Natural killer cell (primary cell): ENCODE measurements around the gene GTPBP4. TPM values are rescaled to one million over a fixed set of nuclear protein-coding genes. Genes with fewer than 3 reads are reported as not detected.

Source experiments
- ATAC-seq, 3 donors: fragments of 150-1000 bp in 2 of 3; fragments of 200-7000 bp in 1 of 3; cut with Tn5 transposase; 1 replicate in 1 of 3; 2 replicates in 2 of 3; pipeline ENCODE4 v1.10.0; 2021; ENCODE audit warnings: mild to moderate bottlenecking in 2 of 3, moderate library complexity in 2 of 3
- DNase-seq, 2 donors: peaks; one replicate each; pipeline versions ENCODE4 v3.0.0 to v3.0.0-alpha.2; 2013 to 2021; ENCODE audit warnings: mixed read lengths in 1 of 2
- H3K27ac ChIP-seq: one replicate; pipeline ENCODE4 v1.5.1; 2013; ENCODE audit warnings: mild to moderate bottlenecking, low read length
- H3K27me3 ChIP-seq: one replicate; pipeline ENCODE4 v1.6.1; 2013; ENCODE audit warnings: low read length; ENCODE audit not compliant: control insufficient read depth, insufficient read depth
- H3K36me3 ChIP-seq: one replicate; pipeline ENCODE4 v1.6.1; 2013; ENCODE audit warnings: low read length; ENCODE audit not compliant: control insufficient read depth, insufficient read depth
- H3K4me1 ChIP-seq: one replicate; pipeline ENCODE4 v1.6.1; 2013; ENCODE audit warnings: low read length; ENCODE audit not compliant: control insufficient read depth, insufficient read depth
- H3K4me3 ChIP-seq: one replicate; pipeline ENCODE4 v1.5.1; 2013; ENCODE audit warnings: low read length
- H3K9me3 ChIP-seq: one replicate; pipeline ENCODE4 v1.6.1; 2013; ENCODE audit warnings: low read length; ENCODE audit not compliant: control insufficient read depth, insufficient read depth
- H3K27ac Mint-ChIP-seq, 2 donors: one replicate each; pipeline ENCODE4 v1.8.0; 2022; ENCODE audit warnings: mild to moderate bottlenecking in 2 of 2, mixed read lengths in 2 of 2, moderate library complexity in 1 of 2
- H3K27me3 Mint-ChIP-seq, 2 donors: one replicate each; pipeline ENCODE4 v1.8.0; 2022; ENCODE audit warnings: low read depth in 2 of 2, mixed read lengths in 2 of 2
- H3K36me3 Mint-ChIP-seq: one replicate; pipeline ENCODE4 v1.8.0; 2022; ENCODE audit warnings: mixed read lengths
- H3K4me1 Mint-ChIP-seq, 2 donors: one replicate each; pipeline ENCODE4 v1.8.0; 2022; ENCODE audit warnings: mixed read lengths in 2 of 2
- H3K4me3 Mint-ChIP-seq: one replicate; pipeline ENCODE4 v1.8.0; 2022; ENCODE audit warnings: mild to moderate bottlenecking, moderate library complexity, mixed read lengths
- H3K9me3 Mint-ChIP-seq, 2 donors: one replicate each; pipeline ENCODE4 v1.8.0; 2022; ENCODE audit warnings: mixed read lengths in 2 of 2
- WGBS: methylation state at CpG from one replicate; pipeline ENCODE4 v1.1.7; 2013; ENCODE audit warnings: missing lambda C conversion rate; ENCODE audit not compliant: insufficient coverage; 5-methylcytosine and 5-hydroxymethylcytosine counted together
- intact Hi-C: fragments of 100-400 bp; cut with micrococcal nuclease; formaldehyde crosslinking; loops from one replicate; pipeline ENCODE4 v1.14.2; 2022
- total RNA-seq, 4 donors: library from RNA; stranded (reverse); fragments of 120-200 nt in 1 of 4; gene quantifications; one replicate each; pipeline versions ENCODE4 v1.2.3 to v1.2.4, GENCODE V29; 2013 to 2022
- TF ChIP-seq, protein P1 (sequence below): fragments of 200-600 bp; IDR thresholded peaks from one replicate; pipeline ENCODE4 v1.8.0; 2022; ENCODE audit warnings: antibody characterized with exemption

Gene GTPBP4
- total RNA-seq, 3 donors from 2014 or later (not counting 1 experiment from before 2014, with no cell fraction given): 53.9 to 99.6 (median 72.5) TPM

DNA sequence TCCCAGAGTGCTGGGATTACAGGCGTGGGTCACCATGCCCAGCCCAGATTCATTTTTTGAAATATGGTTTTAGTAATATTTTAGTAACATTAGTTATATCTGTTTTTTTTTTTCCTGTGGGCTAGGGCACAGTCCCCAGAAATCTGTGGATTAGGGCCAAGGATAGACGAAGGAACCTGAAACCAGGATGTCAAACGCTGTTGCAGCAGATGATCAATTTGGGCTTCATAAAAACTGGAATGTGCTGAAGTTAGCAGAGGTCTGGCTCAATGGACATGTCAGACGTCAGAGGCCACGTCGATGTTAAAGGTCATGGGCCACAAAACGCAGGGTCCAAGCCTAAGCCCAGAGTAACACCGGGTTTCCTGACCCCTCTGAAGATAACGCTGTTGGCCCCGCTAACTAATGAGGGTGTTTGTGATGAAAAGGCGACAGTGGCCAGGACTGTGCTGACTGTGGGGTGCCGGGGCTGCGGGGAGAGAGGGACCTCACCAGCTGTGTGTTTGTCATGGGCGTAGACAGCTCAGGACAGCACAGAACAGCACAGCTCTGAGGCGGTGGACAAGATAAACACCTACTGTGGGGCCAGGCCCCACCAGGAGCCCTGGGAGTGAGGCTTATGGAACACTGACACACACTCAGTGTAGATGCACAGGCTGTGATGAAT is 23.8 kb upstream of the GTPBP4 start:
- Mint-ChIP-seq H3K9me3 (no peaks in the 10 kb centered on the region), H3K36me3 (no peaks in the 10 kb centered on the region), H3K4me1 (peaks cover 0 to 4% of the 10 kb centered on the region in 2 donors), H3K27me3 (peaks cover 13 to 19% of the 10 kb centered on the region in 2 donors), H3K27ac (no peak overlapping the region), H3K4me3 (no peak overlapping the region)
- intact Hi-C loops: no loop called here
- Histone ChIP-seq H3K4me3 (no peak overlapping the region), H3K9me3 (no peaks in the 10 kb centered on the region), H3K36me3 (no peaks in the 10 kb centered on the region), H3K27ac (no peak overlapping the region), H3K27me3 (no peaks in the 10 kb centered on the region), H3K4me1 (no peaks in the 10 kb centered on the region)
- whole genome bisulfite sequencing: 94% methylated on average over 15 of the region's 15 CpGs
- peak in 1 of 3 donors; percentile 7 for ATAC-seq
- no peak for DNase-seq
- TF ChIP-seq, protein P1, sequence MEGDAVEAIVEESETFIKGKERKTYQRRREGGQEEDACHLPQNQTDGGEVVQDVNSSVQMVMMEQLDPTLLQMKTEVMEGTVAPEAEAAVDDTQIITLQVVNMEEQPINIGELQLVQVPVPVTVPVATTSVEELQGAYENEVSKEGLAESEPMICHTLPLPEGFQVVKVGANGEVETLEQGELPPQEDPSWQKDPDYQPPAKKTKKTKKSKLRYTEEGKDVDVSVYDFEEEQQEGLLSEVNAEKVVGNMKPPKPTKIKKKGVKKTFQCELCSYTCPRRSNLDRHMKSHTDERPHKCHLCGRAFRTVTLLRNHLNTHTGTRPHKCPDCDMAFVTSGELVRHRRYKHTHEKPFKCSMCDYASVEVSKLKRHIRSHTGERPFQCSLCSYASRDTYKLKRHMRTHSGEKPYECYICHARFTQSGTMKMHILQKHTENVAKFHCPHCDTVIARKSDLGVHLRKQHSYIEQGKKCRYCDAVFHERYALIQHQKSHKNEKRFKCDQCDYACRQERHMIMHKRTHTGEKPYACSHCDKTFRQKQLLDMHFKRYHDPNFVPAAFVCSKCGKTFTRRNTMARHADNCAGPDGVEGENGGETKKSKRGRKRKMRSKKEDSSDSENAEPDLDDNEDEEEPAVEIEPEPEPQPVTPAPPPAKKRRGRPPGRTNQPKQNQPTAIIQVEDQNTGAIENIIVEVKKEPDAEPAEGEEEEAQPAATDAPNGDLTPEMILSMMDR: no peak

DNA sequence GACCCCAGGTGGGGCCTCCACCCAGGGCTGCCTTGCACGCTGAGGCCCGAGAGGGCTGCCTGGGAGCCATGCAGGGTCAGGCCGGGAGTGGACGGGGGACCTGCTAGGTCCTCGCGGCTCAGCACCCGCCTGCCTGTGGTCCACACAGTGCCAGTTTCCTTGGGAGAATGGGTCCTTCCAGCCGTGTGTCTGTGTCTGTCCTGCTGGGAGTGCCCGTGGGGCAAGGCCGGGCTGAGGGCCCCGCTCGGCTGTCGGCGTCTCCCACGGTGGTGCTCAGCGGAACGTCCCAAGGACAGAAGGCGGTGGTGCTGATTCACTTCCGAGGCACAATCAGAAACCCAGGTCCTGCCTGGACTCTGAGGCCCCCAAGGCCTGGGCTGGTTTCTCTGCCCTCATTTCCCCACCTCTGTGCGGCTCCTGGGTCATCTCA is 23.2 kb upstream of the GTPBP4 start:
- peaks cover 0 to 4% of the 10 kb centered on the region in 2 donors for H3K4me1 Mint-ChIP-seq
- Histone ChIP-seq H3K4me1 (no peaks in the 10 kb centered on the region), H3K36me3 (no peaks in the 10 kb centered on the region), H3K27ac (no peak overlapping the region), H3K4me3 (no peak overlapping the region), H3K9me3 (no peaks in the 10 kb centered on the region), H3K27me3 (no peaks in the 10 kb centered on the region)
- DNase-seq (no peak), ATAC-seq (peak in 1 of 3 donors; percentile 41)
- H3K36me3 Mint-ChIP-seq: no peaks in the 10 kb centered on the region
- TF ChIP-seq, protein P1: no peak
- H3K4me3 Mint-ChIP-seq: no peak overlapping the region
- intact Hi-C loops: no loop called here
- peaks cover 19 to 22% of the 10 kb centered on the region in 2 donors for H3K27me3 Mint-ChIP-seq
- H3K27ac Mint-ChIP-seq: no peak overlapping the region
- H3K9me3 Mint-ChIP-seq: no peaks in the 10 kb centered on the region
- WGBS: 95% methylated on average over 20 of the region's 20 CpGs

DNA sequence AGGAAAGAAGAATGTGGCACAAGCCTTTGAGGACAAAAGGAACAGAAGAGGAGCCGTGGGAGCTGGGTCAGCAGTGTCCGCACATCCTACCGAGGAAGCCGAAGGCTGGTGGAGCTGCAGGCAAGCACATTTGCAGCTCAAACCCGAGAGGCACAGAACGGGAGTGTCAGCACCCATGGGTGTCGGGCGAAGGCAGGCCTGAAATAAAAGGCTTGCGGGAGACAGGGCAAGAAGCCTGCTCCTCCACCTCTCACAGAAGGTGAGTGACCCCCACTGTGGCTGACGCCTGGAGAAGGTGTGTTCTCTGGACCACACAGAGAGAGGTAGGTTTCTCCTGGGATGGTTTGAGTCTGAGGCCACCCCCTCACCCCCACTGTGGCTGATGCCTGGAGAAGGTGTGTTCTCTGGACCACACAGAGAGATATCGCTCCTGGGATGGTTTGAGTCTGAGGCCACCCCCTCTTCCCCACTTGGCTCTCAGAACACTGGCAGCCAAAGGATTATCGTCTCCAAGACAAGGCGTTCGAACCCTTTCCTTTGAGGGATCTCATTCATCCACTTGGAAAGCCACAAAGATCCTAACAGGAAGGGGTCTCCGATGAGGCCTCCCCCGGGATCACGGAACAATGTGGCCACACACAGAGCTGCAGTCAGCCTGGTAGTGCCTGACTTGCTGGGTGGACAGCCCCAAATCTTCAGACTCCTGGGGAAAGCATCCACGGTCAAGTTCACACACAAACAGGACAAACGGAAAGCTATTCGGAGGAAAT is 21.6 kb upstream of the GTPBP4 start:
- 88% methylated on average over 19 of the region's 20 CpGs for WGBS
- H3K27ac ChIP-seq: no peak overlapping the region
- no peak overlapping the region for H3K4me3 Mint-ChIP-seq
- peaks cover 19 to 25% of the 10 kb centered on the region in 2 donors for H3K27me3 Mint-ChIP-seq
- H3K36me3 ChIP-seq: no peaks in the 10 kb centered on the region
- no peaks in the 10 kb centered on the region for H3K9me3 ChIP-seq
- no peaks in the 10 kb centered on the region for H3K27me3 ChIP-seq
- no peaks in the 10 kb centered on the region for H3K4me1 ChIP-seq
- no peak overlapping the region for H3K4me3 ChIP-seq
- H3K9me3 Mint-ChIP-seq: no peaks in the 10 kb centered on the region
- H3K27ac Mint-ChIP-seq: no peak overlapping the region
- TF ChIP-seq, protein P1: no peak
- no peak for ATAC-seq
- DNase-seq: no peak
- intact Hi-C loops: no loop called here
- peaks cover 0 to 4% of the 10 kb centered on the region in 2 donors for H3K4me1 Mint-ChIP-seq
- H3K36me3 Mint-ChIP-seq: no peaks in the 10 kb centered on the region
